IMR-90 (cell line): ENCODE results near the gene ZNF558.

Experiments
- CTCF ChIP-seq: conservative IDR thresholded peaks from 2 replicates; pipeline ENCODE4 v1.5.1; 2012; ENCODE audit warnings: mild to moderate bottlenecking, low read depth, low read length, improper control_type of control experiment
- ELK1 ChIP-seq: fragments of 150-350 bp; IDR thresholded peaks from 2 replicates; pipeline ENCODE4 v1.6.1; 2016; ENCODE audit warnings: low read depth, mild to moderate bottlenecking, low read length, moderate library complexity, borderline replicate concordance
- MXI1 ChIP-seq: IDR thresholded peaks from 2 replicates; pipeline ENCODE4 v1.6.1; 2012; ENCODE audit warnings: low read depth, mild to moderate bottlenecking, low read length, moderate library complexity, borderline replicate concordance
- POLR2A ChIP-seq: IDR thresholded peaks from 2 replicates; pipeline ENCODE4 v1.6.1; 2012; ENCODE audit warnings: mild to moderate bottlenecking, low read depth, low read length
- RFX5 ChIP-seq: IDR thresholded peaks from 2 replicates; pipeline ENCODE4 v1.8.0; 2012; ENCODE audit warnings: low read depth, mild to moderate bottlenecking, low read length, moderate library complexity
- SMC3 ChIP-seq: fragments of 150-350 bp; IDR thresholded peaks from 2 replicates; pipeline ENCODE4 v1.6.1; 2016; ENCODE audit warnings: low read depth, mild to moderate bottlenecking, antibody characterized with exemption, low read length, moderate library complexity
- USF2 ChIP-seq: fragments of 150-350 bp; IDR thresholded peaks from 2 replicates; pipeline ENCODE4 v1.6.1; 2017; ENCODE audit warnings: mild to moderate bottlenecking, antibody characterized with exemption, low read length, low read depth

- TF ChIP-seq CTCF = no peak
- no peak for TF ChIP-seq POLR2A
- no peak for TF ChIP-seq RFX5
- no peak for TF ChIP-seq USF2
- TF ChIP-seq ELK1 = no peak
- no peak for TF ChIP-seq MXI1
- TF ChIP-seq SMC3 = no peak
These were observed 46.0 kb upstream of the ZNF558 start for GRCh38 chr19:8877854-8878705.
